ENCODE results near the gene TRIM65. TPM values are rescaled to one million over a fixed set of nuclear protein-coding genes. Genes with fewer than 3 reads are reported as not detected.

The TRIM65 gene
- total and polyA plus RNA-seq, 8 donors: 8.1 to 26.6 (median 10.6) TPM; not detected in 1

DNA sequence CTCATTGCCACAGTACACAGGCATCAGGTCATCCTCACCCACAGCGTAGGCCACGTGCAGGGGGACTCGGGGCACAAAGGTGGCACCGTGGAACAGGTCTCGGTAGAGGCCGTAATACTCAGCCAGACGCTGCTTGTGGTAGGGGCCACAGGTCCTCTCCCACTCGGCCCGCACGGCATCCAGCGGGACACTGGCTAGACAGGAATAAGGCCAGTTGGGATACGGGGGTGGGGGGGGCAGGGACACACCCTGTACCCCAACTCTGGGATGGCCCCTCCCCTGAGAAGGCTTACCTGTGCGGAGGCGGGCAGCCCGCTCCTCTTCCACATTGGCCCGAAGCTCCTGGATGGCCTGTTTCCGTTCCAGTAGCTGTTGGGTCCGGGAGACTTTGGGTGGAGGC is 5.0 kb upstream of the TRIM65 start:
- DNase-seq: no peak
- no peak overlapping the region for H3K4me3 ChIP-seq
- H3K4me1 ChIP-seq: peaks cover 17 to 44% (median 36%) of the 10 kb centered on the region in 4 donors
- WGBS, 5 donors: 90 to 93% (median 92%) methylated on average over 18 of the region's 18 CpGs
- no peaks in the 10 kb centered on the region for H3K27me3 ChIP-seq
- peaks cover 43 to 59% (median 57%) of the 10 kb centered on the region in 4 donors for H3K36me3 ChIP-seq
- H3K27ac ChIP-seq: no peak overlapping the region
- TF ChIP-seq POLR2AphosphoS5 (IDR thresholded peaks at IDR 0.05): no peak
- TF ChIP-seq EP300 (IDR thresholded peaks at IDR 0.05): no peak
- TF ChIP-seq POLR2A (IDR thresholded peaks at IDR 0.05): no peak
- no peak for TF ChIP-seq CTCF (IDR thresholded peaks at IDR 0.05)
- intact Hi-C loops (cut with DNase I; ENCODE audit: low total_unique reads): no loop called here
- H3K9me3 ChIP-seq: no peaks in the 10 kb centered on the region

DNA sequence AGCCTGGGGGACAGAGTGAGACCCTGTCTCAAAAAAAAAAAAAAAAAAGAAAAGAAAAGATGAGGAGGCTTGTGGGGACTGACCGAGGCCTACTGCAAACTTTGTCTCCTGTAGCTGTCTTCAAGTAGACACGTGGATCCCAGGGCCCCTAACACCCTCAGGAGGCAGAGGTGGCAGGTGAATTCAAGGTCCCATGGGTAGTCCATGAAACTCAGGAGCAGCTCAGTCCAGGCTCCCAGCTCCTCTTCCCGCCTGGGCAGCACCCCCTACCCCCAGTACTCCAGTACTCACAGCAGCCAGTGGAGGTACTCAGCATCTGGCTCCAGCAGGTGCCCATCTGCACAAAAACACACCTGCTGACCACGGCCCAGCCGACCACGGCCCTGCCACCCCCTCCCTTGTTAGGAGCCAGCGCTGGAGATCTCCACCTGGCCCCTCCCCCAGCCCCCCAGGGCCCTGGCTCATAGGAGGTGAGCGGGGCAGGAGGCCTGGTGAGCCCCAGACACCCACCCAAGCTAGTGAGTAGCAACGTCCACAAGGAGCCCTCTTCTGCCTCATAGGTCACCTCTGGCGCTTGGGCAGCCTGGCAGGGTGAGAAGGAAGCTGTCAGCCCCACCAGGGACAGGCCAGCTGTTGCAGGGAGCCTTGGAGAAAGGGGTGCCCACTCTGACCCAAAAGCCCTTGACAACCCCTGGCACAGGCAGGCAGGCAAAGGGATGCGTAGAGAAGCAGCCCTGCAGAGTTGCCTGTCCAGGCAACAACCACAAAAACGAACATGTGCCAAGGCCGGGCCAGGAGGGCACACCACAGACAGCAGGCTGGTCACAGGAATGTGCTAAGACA is 4.2 kb upstream of the TRIM65 start:
- TF ChIP-seq POLR2A (IDR thresholded peaks at IDR 0.05): no peak
- no peak for TF ChIP-seq CTCF (IDR thresholded peaks at IDR 0.05)
- TF ChIP-seq EP300 (IDR thresholded peaks at IDR 0.05): no peak
- TF ChIP-seq POLR2AphosphoS5 (IDR thresholded peaks at IDR 0.05): no peak
- Histone ChIP-seq H3K36me3 (peaks cover 43 to 59% (median 57%) of the 10 kb centered on the region in 4 donors), H3K9me3 (no peaks in the 10 kb centered on the region), H3K4me3 (no peak overlapping the region), H3K27ac (no peak overlapping the region), H3K27me3 (no peaks in the 10 kb centered on the region), H3K4me1 (peaks cover 17 to 45% (median 40%) of the 10 kb centered on the region in 4 donors)
- WGBS, 5 donors: 83 to 92% (median 86%) methylated on average over 11 to 13 of the region's 13 CpGs
- intact Hi-C loops (cut with DNase I; ENCODE audit: low total_unique reads): no loop called here
- no peak for DNase-seq

DNA sequence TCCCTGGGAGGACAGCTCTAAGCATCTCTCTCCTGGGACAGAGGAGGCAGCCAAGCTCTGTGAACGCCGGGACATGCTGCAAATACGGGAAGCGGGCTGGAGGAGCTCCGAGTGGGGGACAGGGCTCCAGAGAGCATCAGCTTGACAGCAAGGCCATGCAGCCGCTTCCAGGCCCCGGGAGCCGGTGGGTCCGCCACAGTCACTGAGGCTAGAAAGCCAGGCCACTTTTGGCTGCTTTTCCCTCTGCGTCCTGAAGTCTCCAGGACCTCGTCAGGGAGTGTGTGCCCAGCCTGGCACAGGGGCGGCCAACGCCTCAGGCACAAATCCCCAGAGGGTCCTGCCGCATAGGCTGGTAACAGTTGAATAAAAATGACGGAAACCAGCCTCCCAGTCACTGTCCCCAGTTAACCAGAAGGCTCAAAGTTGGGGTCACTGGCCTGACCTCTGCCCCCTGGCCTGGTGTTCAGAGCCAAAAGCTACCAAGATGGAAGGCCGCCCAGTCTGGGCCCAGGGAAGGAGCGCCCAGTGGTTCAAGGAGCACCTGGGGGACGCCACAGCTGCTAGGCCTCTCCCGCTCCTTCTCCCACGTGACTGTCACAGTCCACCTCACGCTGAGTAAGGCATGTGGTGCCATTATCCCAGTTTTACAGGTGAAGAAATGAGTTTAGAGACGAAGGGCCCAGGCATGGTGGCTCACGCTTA is 3.2 kb upstream of the TRIM65 start:
- DNase-seq: no peak
- 90 to 95% (median 94%) methylated on average over 17 to 23 of the region's 23 CpGs for WGBS, 5 donors
- no peak overlapping the region for H3K4me3 ChIP-seq
- no peak overlapping the region for H3K27ac ChIP-seq
- peaks cover 43 to 59% (median 57%) of the 10 kb centered on the region in 4 donors for H3K36me3 ChIP-seq
- H3K4me1 ChIP-seq: peaks cover 21 to 46% (median 43%) of the 10 kb centered on the region in 4 donors
- TF ChIP-seq CTCF (IDR thresholded peaks at IDR 0.05): no peak
- no peak for TF ChIP-seq POLR2A (IDR thresholded peaks at IDR 0.05)
- TF ChIP-seq POLR2AphosphoS5 (IDR thresholded peaks at IDR 0.05): no peak
- TF ChIP-seq EP300 (IDR thresholded peaks at IDR 0.05): no peak
- no peaks in the 10 kb centered on the region for H3K27me3 ChIP-seq
- intact Hi-C loops (cut with DNase I; ENCODE audit: low total_unique reads): no loop called here
- H3K9me3 ChIP-seq: no peaks in the 10 kb centered on the region

GRCh38 chr17:75899353-75899752 is 2.6 kb upstream of the TRIM65 start:
- H3K4me3 ChIP-seq: no peak overlapping the region
- no peak overlapping the region for H3K27ac ChIP-seq
- intact Hi-C loops (cut with DNase I; ENCODE audit: low total_unique reads): no loop called here
- peaks cover 43 to 59% (median 57%) of the 10 kb centered on the region in 4 donors for H3K36me3 ChIP-seq
- no peak for DNase-seq
- TF ChIP-seq EP300 (IDR thresholded peaks at IDR 0.05): no peak
- peaks cover 27 to 52% (median 48%) of the 10 kb centered on the region in 4 donors for H3K4me1 ChIP-seq
- no peaks in the 10 kb centered on the region for H3K9me3 ChIP-seq
- H3K27me3 ChIP-seq: no peaks in the 10 kb centered on the region
- WGBS, 5 donors: 86 to 92% (median 90%) methylated on average over 13 of the region's 13 CpGs
